Fibroblast of skin of scalp (primary cell): Measurements from ENCODE around the gene CDH8.
A peak's percentile ranks its signal among the peaks of the same experiment; 100 is the strongest.
"Not testable (repeated sequence)": the region's sequence is repeated elsewhere in the genome, so short reads cannot be mapped to it uniquely, and the experiment has no call there.

Source experiments
- DNase-seq: peaks from one replicate; pipeline ENCODE4 v3.0.0-alpha.2; 2013

Gene CDH8

GRCh38 chr16:61780161-61780560 lies 256.1 kb downstream of the CDH8 start:
- DNase-seq: no peak

- peak; percentile 7 for DNase-seq
These were observed 265.9 kb downstream of the CDH8 start for GRCh38 chr16:61770301-61770700.

- DNase-seq: no peak
These were observed 272.2 kb downstream of the CDH8 start for GRCh38 chr16:61763991-61764390.

GRCh38 chr16:61763013-61763412 lies 273.2 kb downstream of the CDH8 start:
- no peak for DNase-seq

GRCh38 chr16:61730997-61731396 lies 305.2 kb downstream of the CDH8 start:
- DNase-seq: no peak

GRCh38 chr16:61726701-61727100 lies 309.5 kb downstream of the CDH8 start:
- no peak for DNase-seq

GRCh38 chr16:61726125-61726524 lies 310.1 kb downstream of the CDH8 start:
- DNase-seq: no peak

- DNase-seq: peak; percentile 60
These were observed 314.7 kb downstream of the CDH8 start for GRCh38 chr16:61721544-61721943.

- no peak for DNase-seq
These were observed 320.8 kb downstream of the CDH8 start for GRCh38 chr16:61715393-61715792.

- no peak for DNase-seq
These were observed 322.5 kb downstream of the CDH8 start for GRCh38 chr16:61713787-61714186.

GRCh38 chr16:61699640-61700039 lies 336.6 kb downstream of the CDH8 start:
- not testable (repeated sequence) for DNase-seq

- peak; percentile 4 for DNase-seq
These were observed 351.7 kb downstream of the CDH8 start for GRCh38 chr16:61684541-61684940.

- no peak for DNase-seq
These were observed 354.6 kb downstream of the CDH8 start for GRCh38 chr16:61681673-61682072.

GRCh38 chr16:61681124-61681523 lies 355.1 kb downstream of the CDH8 start:
- DNase-seq: no peak

GRCh38 chr16:61678182-61678581 lies 358.1 kb downstream of the CDH8 start:
- no peak for DNase-seq

GRCh38 chr16:61677776-61678175 lies 358.5 kb downstream of the CDH8 start:
- no peak for DNase-seq

- no peak for DNase-seq
These were observed 359.5 kb downstream of the CDH8 start for GRCh38 chr16:61676740-61677139.

- no peak for DNase-seq
These were observed 365.1 kb downstream of the CDH8 start for GRCh38 chr16:61671161-61671560.

GRCh38 chr16:61665512-61665911 lies 370.7 kb downstream of the CDH8 start:
- no peak for DNase-seq

GRCh38 chr16:61659936-61660335 lies 376.3 kb downstream of the CDH8 start:
- peak; percentile 9 for DNase-seq

GRCh38 chr16:61654962-61655361 lies 381.3 kb downstream of the CDH8 start:
- no peak for DNase-seq

- DNase-seq: no peak
These were observed 382.7 kb downstream of the CDH8 start for GRCh38 chr16:61653544-61653943.

GRCh38 chr16:61645561-61645960 lies 390.7 kb downstream of the CDH8 start:
- no peak for DNase-seq

- DNase-seq: no peak
These were observed 391.5 kb downstream of the CDH8 start for GRCh38 chr16:61644736-61645135.

GRCh38 chr16:61617219-61617783 lies 418.9 kb downstream of the CDH8 start:
- no peak for DNase-seq
